Liver (tissue), 9 donors: ENCODE results near the gene RECQL. TPM values are rescaled to one million over a fixed set of nuclear protein-coding genes. Genes with fewer than 3 reads are reported as not detected.

ENCODE experiments used
- DNase-seq: peaks from one replicate; pipeline ENCODE4 v3.0.0-alpha.2; 2017; ENCODE audit warnings: low spot score
- H3K27ac ChIP-seq, 2 donors: one replicate each; pipeline ENCODE4 v1.7.0; 2013; ENCODE audit warnings: inconsistent platforms in 2 of 2, low read length in 2 of 2, control low read depth in 1 of 2, low read depth in 1 of 2, mild to moderate bottlenecking in 1 of 2
- H3K27me3 ChIP-seq, 4 donors: one replicate each; pipeline versions ENCODE4 v1.6.1 to v1.7.0; 2013; ENCODE audit warnings: low read length in 3 of 4, inconsistent platforms in 1 of 4, mild to moderate bottlenecking in 1 of 4, moderate library complexity in 1 of 4; ENCODE audit not compliant: control insufficient read depth in 4 of 4, insufficient read depth in 4 of 4
- H3K36me3 ChIP-seq, 4 donors: one replicate each; pipeline versions ENCODE4 v1.6.1 to v1.7.0; 2013; ENCODE audit warnings: low read length in 3 of 4, mild to moderate bottlenecking in 3 of 4, low read depth in 1 of 4, moderate library complexity in 1 of 4; ENCODE audit not compliant: control insufficient read depth in 4 of 4, insufficient read depth in 3 of 4
- H3K4me1 ChIP-seq, 4 donors: one replicate each; pipeline versions ENCODE4 v1.6.1 to v1.7.0; 2013; ENCODE audit warnings: low read length in 3 of 4, mild to moderate bottlenecking in 3 of 4, moderate library complexity in 1 of 4; ENCODE audit not compliant: control insufficient read depth in 4 of 4, insufficient read depth in 4 of 4
- H3K4me3 ChIP-seq, 3 donors: one replicate each; pipeline versions ENCODE4 v1.6.1 to v1.7.0; 2013; ENCODE audit warnings: low read length in 3 of 3, control low read depth in 1 of 3, low read depth in 1 of 3, mild to moderate bottlenecking in 1 of 3
- H3K9ac ChIP-seq, 2 donors: one replicate each; pipeline ENCODE4 v1.7.0; 2013; ENCODE audit warnings: low read length in 2 of 2, mild to moderate bottlenecking in 2 of 2, moderate library complexity in 2 of 2, control low read depth in 1 of 2, low read depth in 1 of 2
- H3K9me3 ChIP-seq, 4 donors: one replicate each; pipeline versions ENCODE4 v1.6.1 to v1.7.0; 2013; ENCODE audit warnings: low read length in 3 of 4; ENCODE audit not compliant: control insufficient read depth in 4 of 4
- ATF3 ChIP-seq: IDR thresholded peaks from 2 replicates; pipeline ENCODE4 v1.6.1; 2016; ENCODE audit warnings: antibody characterized with exemption
- EGR1 ChIP-seq, 2 donors: IDR thresholded peaks; 2 replicates each; pipeline ENCODE4 v1.6.1; 2016 to 2018; ENCODE audit warnings: antibody characterized with exemption in 2 of 2, low read depth in 2 of 2
- FOXA1 ChIP-seq: IDR thresholded peaks from 2 replicates; pipeline ENCODE4 v1.6.1; 2016; ENCODE audit warnings: antibody characterized with exemption
- FOXA2 ChIP-seq: IDR thresholded peaks from 2 replicates; pipeline ENCODE4 v1.6.1; 2016; ENCODE audit warnings: antibody characterized with exemption
- GABPA ChIP-seq, 2 donors: IDR thresholded peaks in 1 of 2; conservative IDR thresholded peaks in 1 of 2; 2 replicates each; pipeline ENCODE4 v1.6.1; 2016; ENCODE audit warnings: antibody characterized with exemption in 2 of 2, mild to moderate bottlenecking in 1 of 2, moderate library complexity in 1 of 2
- HNF4A ChIP-seq, 2 donors: conservative IDR thresholded peaks; 2 replicates each; pipeline ENCODE4 v1.6.1; 2016; ENCODE audit warnings: antibody characterized with exemption in 2 of 2, mild to moderate bottlenecking in 2 of 2
- HNF4G ChIP-seq: IDR thresholded peaks from 2 replicates; pipeline ENCODE4 v1.6.1; 2016; ENCODE audit warnings: antibody characterized with exemption
- JUND ChIP-seq, 2 donors: IDR thresholded peaks; 2 replicates each; pipeline ENCODE4 v1.6.1; 2016; ENCODE audit warnings: antibody characterized with exemption in 2 of 2
- MAX ChIP-seq: IDR thresholded peaks from 2 replicates; pipeline ENCODE4 v1.6.1; 2016; ENCODE audit warnings: antibody characterized with exemption
- NR2F2 ChIP-seq: IDR thresholded peaks from 2 replicates; pipeline ENCODE4 v1.6.1; 2016; ENCODE audit warnings: antibody characterized with exemption
- RAD21 ChIP-seq, 2 donors: IDR thresholded peaks; 2 replicates each; pipeline ENCODE4 v1.6.1; 2016; ENCODE audit warnings: antibody characterized with exemption in 2 of 2, mild to moderate bottlenecking in 2 of 2
- REST ChIP-seq: IDR thresholded peaks from 2 replicates; pipeline ENCODE4 v1.6.1; 2016; ENCODE audit warnings: antibody characterized with exemption, mild to moderate bottlenecking
- RXRA ChIP-seq, 2 donors: IDR thresholded peaks; 2 replicates each; pipeline ENCODE4 v1.6.1; 2017 to 2018; ENCODE audit warnings: antibody characterized with exemption in 2 of 2, mild to moderate bottlenecking in 1 of 2
- SP1 ChIP-seq: IDR thresholded peaks from 2 replicates; pipeline ENCODE4 v1.6.1; 2018; ENCODE audit warnings: antibody characterized with exemption, mild to moderate bottlenecking
- TAF1 ChIP-seq: conservative IDR thresholded peaks from 2 replicates; pipeline ENCODE4 v1.6.1; 2016; ENCODE audit warnings: antibody characterized with exemption, mild to moderate bottlenecking
- YY1 ChIP-seq: IDR thresholded peaks from 2 replicates; pipeline ENCODE4 v1.6.1; 2016; ENCODE audit warnings: antibody characterized with exemption, mild to moderate bottlenecking
- WGBS: extraction: QIAGEN DNeasy Blood & Tissue Kit; methylation state at CpG from one replicate; pipeline ENCODE4 v1.1.7; 2013; 5-methylcytosine and 5-hydroxymethylcytosine counted together
- polyA plus RNA-seq, 2 donors: library from polyadenylated mRNA; stranded (reverse) in 1 of 2; unstranded in 1 of 2; fragments of 200-250 nt in 1 of 2; fragments of >200 nt in 1 of 2; fragmentation: Nextera tagmentation in 1 of 2; extraction: Ambion mirVana in 1 of 2; gene quantifications; one replicate each; pipeline versions ENCODE4 v1.2.1 to v1.2.3, GENCODE V29; 2013 to 2015
- total RNA-seq, 2 donors: library from RNA; depleted of rRNA; stranded (reverse); fragments of >200 nt; gene quantifications; one replicate each; pipeline ENCODE4 v1.2.3, GENCODE V29; 2014
- TF ChIP-seq, protein P1 (sequence below): IDR thresholded peaks from 2 replicates; pipeline ENCODE4 v1.6.1; 2016; ENCODE audit warnings: antibody characterized with exemption
- TF ChIP-seq, protein P2 (sequence below): fragments of 150-350 bp; IDR thresholded peaks from 2 replicates; pipeline ENCODE4 v1.5.1; 2017; ENCODE audit warnings: improper control_type of control experiment, low read depth, low read length; ENCODE audit not compliant: missing input control
- donor health status: healthy.
- donor health status: healthy.
- donor health status: healthy.
- donor health status: healthy.
- donor health status: healthy.

The RECQL gene
- total and polyA plus RNA-seq, 4 donors: 5.8 to 20.1 (median 12.0) TPM

DNA sequence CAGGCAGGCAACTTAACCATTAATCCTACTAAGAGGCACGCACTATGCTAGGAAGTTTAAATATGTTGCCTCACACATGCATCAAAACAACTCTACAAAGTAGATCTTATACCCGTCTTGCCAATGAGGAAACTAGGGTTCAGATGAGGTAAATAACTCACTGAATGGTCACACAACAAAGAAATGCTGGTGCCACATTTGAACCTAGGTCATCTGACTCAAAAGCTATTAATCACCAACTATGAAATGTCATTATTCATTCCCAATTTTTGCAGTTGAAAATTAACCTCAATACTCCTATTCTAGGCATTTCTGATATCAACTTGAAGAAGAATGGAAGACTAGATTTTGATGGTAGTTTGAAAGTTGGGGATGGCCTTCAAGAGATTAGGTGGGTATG, 66.7 kb downstream of the RECQL start:
- Histone ChIP-seq H3K9ac (no peak overlapping the region), H3K27ac (no peak overlapping the region), H3K4me3 (no peak overlapping the region), H3K9me3 (no peaks in the 10 kb centered on the region), H3K27me3 (no peaks in the 10 kb centered on the region), H3K4me1 (peaks cover 0 to 8% (median 3%) of the 10 kb centered on the region in 4 donors), H3K36me3 (no peaks in the 10 kb centered on the region)
- 70% methylated on average over 2 of the region's 2 CpGs for WGBS
- TF ChIP-seq RXRA (IDR thresholded peaks at IDR 0.05) (no peak), ATF3 (no peak), EGR1 (IDR thresholded peaks at IDR 0.05; ENCODE audit: low read depth in 2 of 2) (no peak), GABPA (IDR thresholded peaks at IDR 0.05 in 1 of 2, conservative IDR thresholded peaks at IDR 0.05 in 1 of 2) (no peak), FOXA1 (no peak), MAX (no peak), JUND (IDR thresholded peaks at IDR 0.05) (no peak), SP1 (no peak), HNF4G (no peak), YY1 (no peak), REST (no peak)
- TF ChIP-seq, protein P1, sequence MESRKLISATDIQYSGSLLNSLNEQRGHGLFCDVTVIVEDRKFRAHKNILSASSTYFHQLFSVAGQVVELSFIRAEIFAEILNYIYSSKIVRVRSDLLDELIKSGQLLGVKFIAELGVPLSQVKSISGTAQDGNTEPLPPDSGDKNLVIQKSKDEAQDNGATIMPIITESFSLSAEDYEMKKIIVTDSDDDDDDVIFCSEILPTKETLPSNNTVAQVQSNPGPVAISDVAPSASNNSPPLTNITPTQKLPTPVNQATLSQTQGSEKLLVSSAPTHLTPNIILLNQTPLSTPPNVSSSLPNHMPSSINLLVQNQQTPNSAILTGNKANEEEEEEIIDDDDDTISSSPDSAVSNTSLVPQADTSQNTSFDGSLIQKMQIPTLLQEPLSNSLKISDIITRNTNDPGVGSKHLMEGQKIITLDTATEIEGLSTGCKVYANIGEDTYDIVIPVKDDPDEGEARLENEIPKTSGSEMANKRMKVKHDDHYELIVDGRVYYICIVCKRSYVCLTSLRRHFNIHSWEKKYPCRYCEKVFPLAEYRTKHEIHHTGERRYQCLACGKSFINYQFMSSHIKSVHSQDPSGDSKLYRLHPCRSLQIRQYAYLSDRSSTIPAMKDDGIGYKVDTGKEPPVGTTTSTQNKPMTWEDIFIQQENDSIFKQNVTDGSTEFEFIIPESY: no peak
- TF ChIP-seq, protein P2, sequence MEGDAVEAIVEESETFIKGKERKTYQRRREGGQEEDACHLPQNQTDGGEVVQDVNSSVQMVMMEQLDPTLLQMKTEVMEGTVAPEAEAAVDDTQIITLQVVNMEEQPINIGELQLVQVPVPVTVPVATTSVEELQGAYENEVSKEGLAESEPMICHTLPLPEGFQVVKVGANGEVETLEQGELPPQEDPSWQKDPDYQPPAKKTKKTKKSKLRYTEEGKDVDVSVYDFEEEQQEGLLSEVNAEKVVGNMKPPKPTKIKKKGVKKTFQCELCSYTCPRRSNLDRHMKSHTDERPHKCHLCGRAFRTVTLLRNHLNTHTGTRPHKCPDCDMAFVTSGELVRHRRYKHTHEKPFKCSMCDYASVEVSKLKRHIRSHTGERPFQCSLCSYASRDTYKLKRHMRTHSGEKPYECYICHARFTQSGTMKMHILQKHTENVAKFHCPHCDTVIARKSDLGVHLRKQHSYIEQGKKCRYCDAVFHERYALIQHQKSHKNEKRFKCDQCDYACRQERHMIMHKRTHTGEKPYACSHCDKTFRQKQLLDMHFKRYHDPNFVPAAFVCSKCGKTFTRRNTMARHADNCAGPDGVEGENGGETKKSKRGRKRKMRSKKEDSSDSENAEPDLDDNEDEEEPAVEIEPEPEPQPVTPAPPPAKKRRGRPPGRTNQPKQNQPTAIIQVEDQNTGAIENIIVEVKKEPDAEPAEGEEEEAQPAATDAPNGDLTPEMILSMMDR: no peak
- no peak for DNase-seq

GRCh38 chr12:21433525-21433924, 67.9 kb downstream of the RECQL start:
- H3K4me3 ChIP-seq: no peak overlapping the region
- no peak for DNase-seq
- H3K9ac ChIP-seq: no peak overlapping the region
- no peak overlapping the region for H3K27ac ChIP-seq
- H3K27me3 ChIP-seq: no peaks in the 10 kb centered on the region
- TF ChIP-seq RXRA (IDR thresholded peaks at IDR 0.05): no peak
- no peak for TF ChIP-seq GABPA (IDR thresholded peaks at IDR 0.05 in 1 of 2, conservative IDR thresholded peaks at IDR 0.05 in 1 of 2)
- no peak for TF ChIP-seq SP1
- no peak for TF ChIP-seq HNF4G
- TF ChIP-seq, protein P1: no peak
- TF ChIP-seq FOXA2: no peak
- TF ChIP-seq EGR1 (IDR thresholded peaks at IDR 0.05; ENCODE audit: low read depth in 2 of 2): no peak
- no peak for TF ChIP-seq RAD21 (IDR thresholded peaks at IDR 0.05)
- no peak for TF ChIP-seq HNF4A (conservative IDR thresholded peaks at IDR 0.05)
- no peak for TF ChIP-seq NR2F2
- TF ChIP-seq YY1: no peak
- TF ChIP-seq FOXA1: no peak
- TF ChIP-seq MAX: no peak
- no peak for TF ChIP-seq TAF1
- TF ChIP-seq, protein P2: no peak
- TF ChIP-seq JUND (IDR thresholded peaks at IDR 0.05): no peak
- no peak for TF ChIP-seq ATF3
- 54% methylated on average over 2 of the region's 2 CpGs for WGBS
- H3K36me3 ChIP-seq: no peaks in the 10 kb centered on the region
- peaks cover 0 to 5% (median under 1%) of the 10 kb centered on the region in 4 donors for H3K4me1 ChIP-seq
- H3K9me3 ChIP-seq: no peaks in the 10 kb centered on the region
